Brain microvascular endothelial cell (primary cell): ENCODE data around the gene TCN1.

Source experiments
- DNase-seq: peaks from one replicate; pipeline ENCODE4 v3.0.0-alpha.2; 2020
- H3K27ac ChIP-seq: fragments of 250-450 bp; sonication (Bioruptor Pico); 2 replicates; pipeline ENCODE4 v1.5.1; 2020; ENCODE audit warnings: mild to moderate bottlenecking, moderate library complexity
- H3K27me3 ChIP-seq: fragments of 250-450 bp; sonication (Bioruptor Pico); replicated peaks from 2 replicates; pipeline ENCODE4 v1.5.1; 2020; ENCODE audit warnings: mild to moderate bottlenecking
- H3K36me3 ChIP-seq: fragments of 250-450 bp; sonication (Bioruptor Pico); replicated peaks from 2 replicates; pipeline ENCODE4 v1.5.1; 2020; ENCODE audit warnings: mild to moderate bottlenecking
- H3K4me3 ChIP-seq: 2 replicates; pipeline ENCODE4 v1.5.1; 2011; ENCODE audit warnings: low read depth, mild to moderate bottlenecking, control low read depth, low read length, moderate library complexity
- in situ Hi-C: cut with HindIII; loops from 2 replicates; pipeline ENCODE4 v1.10.0; 2017; ENCODE audit warnings: low sequenced_read_pairs, low pct_ligation_motif_present
- TF ChIP-seq, protein P1 (sequence below): IDR thresholded peaks from 2 replicates; pipeline ENCODE4 v1.5.1; 2011; ENCODE audit warnings: low read depth, mild to moderate bottlenecking, moderate library complexity, low read length, control low read depth, inconsistent platforms; ENCODE audit errors: missing control alignments

The TCN1 gene

DNA sequence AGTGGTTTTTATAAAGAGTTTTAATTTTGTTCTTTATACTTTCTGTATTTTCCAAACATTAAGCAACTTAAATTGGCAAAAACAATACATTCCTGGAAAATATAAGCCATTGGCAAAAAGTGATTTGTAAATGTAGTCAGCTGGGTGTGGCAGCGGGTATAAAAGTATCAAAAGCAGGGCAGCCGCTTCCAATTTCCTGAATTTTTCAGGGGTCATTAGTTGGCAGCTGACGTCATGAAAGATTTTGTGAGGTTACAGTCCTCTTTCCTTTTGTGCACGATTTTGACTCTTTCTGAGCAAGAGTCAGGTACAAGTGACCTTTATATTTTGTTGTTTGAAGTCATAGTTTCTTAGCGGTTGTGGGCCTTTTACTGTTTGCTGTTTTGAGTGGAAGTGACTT is 12.3 kb upstream of the TCN1 start, which contains the start of gene OOSP3:
Gene OOSP3, plus strand, starts transcription at position 208 of the 400 bp plus-strand sequence. Its CDS starts 27 bp downstream, at position 235.
- DNase-seq, result no peak
- no peak within 1 kb of the TSS for H3K27ac ChIP-seq
- in situ Hi-C loops, result no loop called here
- H3K36me3 ChIP-seq, result no peaks in the 10 kb centered on the region
- no peaks in the 10 kb centered on the region for H3K27me3 ChIP-seq
- TF ChIP-seq, protein P1, sequence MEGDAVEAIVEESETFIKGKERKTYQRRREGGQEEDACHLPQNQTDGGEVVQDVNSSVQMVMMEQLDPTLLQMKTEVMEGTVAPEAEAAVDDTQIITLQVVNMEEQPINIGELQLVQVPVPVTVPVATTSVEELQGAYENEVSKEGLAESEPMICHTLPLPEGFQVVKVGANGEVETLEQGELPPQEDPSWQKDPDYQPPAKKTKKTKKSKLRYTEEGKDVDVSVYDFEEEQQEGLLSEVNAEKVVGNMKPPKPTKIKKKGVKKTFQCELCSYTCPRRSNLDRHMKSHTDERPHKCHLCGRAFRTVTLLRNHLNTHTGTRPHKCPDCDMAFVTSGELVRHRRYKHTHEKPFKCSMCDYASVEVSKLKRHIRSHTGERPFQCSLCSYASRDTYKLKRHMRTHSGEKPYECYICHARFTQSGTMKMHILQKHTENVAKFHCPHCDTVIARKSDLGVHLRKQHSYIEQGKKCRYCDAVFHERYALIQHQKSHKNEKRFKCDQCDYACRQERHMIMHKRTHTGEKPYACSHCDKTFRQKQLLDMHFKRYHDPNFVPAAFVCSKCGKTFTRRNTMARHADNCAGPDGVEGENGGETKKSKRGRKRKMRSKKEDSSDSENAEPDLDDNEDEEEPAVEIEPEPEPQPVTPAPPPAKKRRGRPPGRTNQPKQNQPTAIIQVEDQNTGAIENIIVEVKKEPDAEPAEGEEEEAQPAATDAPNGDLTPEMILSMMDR, result no peak
- H3K4me3 ChIP-seq, result no peak within 1 kb of the TSS

DNA sequence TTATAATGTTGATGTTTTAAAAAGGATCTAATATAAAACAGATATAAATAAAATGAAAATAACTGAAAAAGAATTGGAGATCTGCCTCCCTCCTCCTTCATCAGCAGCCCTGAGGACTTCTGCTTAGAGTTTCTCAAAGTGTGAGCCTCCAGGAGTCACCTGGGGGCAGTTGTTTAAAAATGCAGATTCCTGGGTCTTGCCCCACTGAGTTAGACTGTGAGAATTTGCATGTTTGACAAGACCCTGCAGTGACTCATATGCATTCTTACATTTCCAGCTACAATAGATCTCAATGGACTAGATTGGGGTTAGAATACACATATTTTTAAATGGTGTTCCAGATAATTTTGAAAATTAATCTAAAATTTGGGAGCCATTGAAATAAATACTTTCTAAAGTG is 11.5 kb upstream of the TCN1 start:
- no peak overlapping the region for H3K27ac ChIP-seq
- no peak for DNase-seq
- H3K4me3 ChIP-seq, result no peak overlapping the region
- in situ Hi-C loops, result no loop called here
- H3K27me3 ChIP-seq, result no peaks in the 10 kb centered on the region
- H3K36me3 ChIP-seq, result no peaks in the 10 kb centered on the region
- TF ChIP-seq, protein P1, result no peak

DNA sequence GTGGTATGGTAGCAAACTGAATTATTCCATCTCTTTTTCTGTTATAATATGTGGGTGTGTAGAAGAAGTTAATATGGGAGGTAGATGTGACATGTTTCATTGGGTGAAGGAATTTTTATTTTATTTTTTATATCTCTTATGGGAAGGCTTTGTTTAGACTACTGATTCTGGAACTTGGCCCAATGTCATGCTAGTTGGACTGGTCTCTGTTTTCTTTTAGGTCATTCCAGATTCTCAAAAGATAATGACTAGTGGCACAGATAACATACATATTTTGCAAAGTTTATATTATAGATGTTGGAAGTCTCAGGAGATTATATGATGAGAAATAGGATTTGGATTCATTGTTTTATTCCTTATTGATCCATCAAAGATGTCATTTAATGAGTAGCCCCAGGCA is 11.0 kb upstream of the TCN1 start:
- no peak overlapping the region for H3K27ac ChIP-seq
- no peak overlapping the region for H3K4me3 ChIP-seq
- no peaks in the 10 kb centered on the region for H3K36me3 ChIP-seq
- no peak for DNase-seq
- in situ Hi-C loops, result no loop called here
- H3K27me3 ChIP-seq, result no peaks in the 10 kb centered on the region
- TF ChIP-seq, protein P1, result no peak

DNA sequence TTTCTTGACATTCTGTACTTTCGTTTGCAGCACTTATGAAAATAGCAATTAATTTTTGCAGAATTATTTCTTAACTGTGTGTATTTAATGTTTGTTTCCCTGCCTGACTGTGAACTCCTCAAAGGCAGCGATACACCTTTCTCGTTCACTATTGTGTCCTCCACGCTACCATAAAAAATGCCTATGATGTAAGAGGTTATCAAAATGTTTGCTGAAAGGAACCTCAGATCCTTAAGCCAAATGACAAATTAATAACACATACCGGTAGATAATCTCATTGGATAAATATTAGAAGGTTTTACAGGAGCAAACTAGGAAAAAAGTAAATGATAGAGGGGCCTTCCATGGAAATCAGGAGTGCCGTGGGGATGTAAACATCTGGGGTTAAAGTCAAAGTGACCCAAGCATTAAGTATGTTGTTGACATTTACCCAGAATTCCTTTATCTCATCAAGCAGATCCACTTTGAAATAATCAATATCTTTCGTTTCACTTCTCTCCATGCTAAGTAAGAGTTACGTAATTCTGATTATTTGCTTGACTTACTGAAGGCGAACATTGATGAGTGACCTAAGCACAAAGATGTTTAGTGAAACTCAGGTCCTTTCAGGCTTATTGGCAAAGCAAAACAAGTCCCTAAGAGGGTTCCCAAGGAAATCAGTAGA is 9.7 kb upstream of the TCN1 start:
- Histone ChIP-seq H3K27ac (no peak overlapping the region), H3K27me3 (no peaks in the 10 kb centered on the region), H3K4me3 (no peak overlapping the region), H3K36me3 (no peaks in the 10 kb centered on the region)
- no peak for DNase-seq
- TF ChIP-seq, protein P1, result no peak
- in situ Hi-C loops, result no loop called here

DNA sequence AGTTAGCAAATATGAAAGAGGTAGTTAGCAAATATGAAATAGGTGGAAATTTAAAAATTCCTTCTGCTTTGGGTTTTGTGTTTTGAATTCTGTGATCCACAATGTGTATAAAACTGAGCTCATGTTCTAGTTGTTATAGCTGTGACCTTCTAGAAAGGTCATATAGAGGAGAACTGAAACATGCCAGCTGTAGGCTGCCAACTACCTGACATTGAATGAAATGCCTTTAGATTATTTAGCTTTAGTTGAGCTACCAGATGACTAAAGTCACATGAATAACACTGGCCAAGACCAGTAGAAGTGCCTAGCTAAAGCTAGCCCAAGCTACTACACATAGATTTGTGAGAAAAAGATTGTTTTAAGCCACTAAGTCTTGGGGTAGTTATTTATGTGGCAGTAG is 5.8 kb upstream of the TCN1 start:
- no peak for DNase-seq
- Histone ChIP-seq H3K36me3 (no peaks in the 10 kb centered on the region), H3K27ac (no peak overlapping the region), H3K27me3 (no peaks in the 10 kb centered on the region), H3K4me3 (no peak overlapping the region)
- in situ Hi-C loops, result no loop called here
- TF ChIP-seq, protein P1, result no peak

DNA sequence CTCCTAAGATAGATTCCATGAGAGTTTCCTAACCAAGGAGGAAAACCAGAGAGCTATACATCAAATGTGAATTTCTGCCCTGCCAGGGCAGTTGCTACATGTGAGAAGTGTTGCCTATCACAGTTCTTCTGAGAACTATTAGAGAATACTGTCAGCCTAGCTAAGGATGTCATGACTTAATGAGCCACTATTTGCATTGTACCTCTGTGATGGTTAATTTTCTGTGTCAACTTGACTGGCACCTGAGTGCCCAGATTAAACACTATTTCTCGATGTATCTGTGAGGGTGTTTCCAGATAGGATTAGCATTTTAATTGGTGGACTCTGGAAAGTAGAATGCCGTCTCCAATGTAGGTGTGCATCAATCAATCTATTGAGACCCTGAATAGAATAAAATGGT is 1.7 kb upstream of the TCN1 start:
- Histone ChIP-seq H3K36me3 (no peaks in the 10 kb centered on the region), H3K27ac (no peak overlapping the region), H3K27me3 (no peaks in the 10 kb centered on the region), H3K4me3 (no peak overlapping the region)
- in situ Hi-C loops, result no loop called here
- DNase-seq, result no peak
- TF ChIP-seq, protein P1, result no peak
